NCI-H510A treated with DMSO at 0.1 percent for 48 hours (cell line): ENCODE measurements around the gene ISLR2.
"Not testable (repeated sequence)": the region's sequence is repeated elsewhere in the genome, so short reads cannot be mapped to it uniquely, and the experiment has no call there.

Experiments
- DNase-seq: peaks from one replicate; lab custom pipeline; 2025; lab: John Stamatoyannopoulos, UW

The ISLR2 gene

DNA sequence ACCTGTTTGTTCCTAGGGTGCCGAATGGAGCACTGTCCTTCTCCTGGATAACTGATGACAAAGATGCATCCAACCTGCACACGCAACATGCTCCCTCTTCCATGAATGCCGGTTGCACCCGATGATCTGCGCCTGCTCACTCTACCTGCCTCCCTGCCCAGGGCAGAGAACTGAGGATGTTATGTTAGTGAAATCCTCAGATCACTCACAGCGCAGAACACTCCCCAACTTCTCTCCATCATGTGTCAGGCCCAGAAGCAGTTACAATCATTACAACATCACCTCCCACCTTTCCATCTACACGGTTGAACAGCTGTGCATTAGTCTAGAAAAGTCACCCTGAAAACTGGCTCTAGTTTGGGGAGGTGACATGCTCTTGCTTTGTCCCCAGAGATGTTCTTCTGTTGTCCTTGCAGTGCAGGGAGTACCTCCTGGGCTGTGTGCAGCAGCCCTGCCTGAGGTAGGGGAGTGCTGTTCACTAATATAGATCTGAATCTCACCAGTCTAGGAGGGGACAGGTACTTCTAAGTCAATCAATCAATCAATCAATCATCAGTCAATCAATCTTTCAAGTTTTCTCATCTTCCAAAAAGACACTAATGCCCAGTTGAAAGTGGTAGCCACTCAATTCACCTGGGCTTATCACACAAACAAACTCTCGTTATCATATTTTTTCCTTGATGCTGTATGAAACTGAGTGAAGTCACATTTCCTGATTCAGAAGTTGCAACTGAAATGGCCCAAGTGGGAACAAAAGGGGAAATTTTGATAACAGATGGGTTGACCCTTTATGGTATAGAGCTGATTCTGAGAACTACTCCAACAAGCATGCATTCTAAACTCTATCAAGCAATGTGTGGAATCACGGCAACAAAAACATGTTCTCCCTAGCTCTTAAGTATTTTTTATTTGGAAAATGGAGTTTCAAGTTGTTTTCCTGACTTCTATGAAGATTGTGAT, 27.8 kb downstream of the ISLR2 start:
- no peak for DNase-seq

DNA sequence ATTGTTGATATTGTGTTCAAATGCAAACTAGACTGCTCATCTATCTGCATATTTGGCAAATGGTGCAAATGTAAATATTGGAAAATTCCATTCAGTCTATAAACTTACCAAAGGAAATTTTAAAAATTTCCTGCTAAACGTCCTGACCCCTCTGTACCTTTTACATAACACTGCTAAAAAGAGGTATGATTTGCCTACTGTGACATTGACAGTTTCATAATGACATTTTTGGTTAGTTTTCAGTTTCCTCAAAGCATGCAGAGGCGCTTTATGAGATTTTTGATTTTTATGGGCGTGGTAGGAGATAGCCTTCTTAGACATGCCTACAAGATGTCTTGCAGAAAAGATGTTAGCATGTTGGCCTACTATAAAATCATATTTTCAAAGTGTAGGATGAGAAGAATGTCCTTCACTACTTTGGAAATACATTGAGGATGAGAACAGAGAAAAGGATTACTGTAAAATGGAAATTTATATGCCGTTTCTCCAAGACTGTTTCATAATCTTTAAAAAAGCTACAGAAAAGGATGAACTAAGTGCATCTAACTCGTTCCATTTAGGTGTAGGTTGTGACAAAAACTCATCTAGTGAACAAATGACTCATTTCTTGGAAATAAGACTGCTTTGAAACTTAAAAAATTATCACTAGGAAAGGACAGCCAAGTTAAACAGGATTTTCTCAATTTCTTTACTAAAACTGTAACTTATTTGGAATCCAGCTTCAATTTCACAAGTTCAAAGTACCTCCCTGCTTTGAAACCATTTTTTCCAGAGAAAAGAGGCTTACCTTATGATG, 28.7 kb downstream of the ISLR2 start:
- no peak for DNase-seq

DNA sequence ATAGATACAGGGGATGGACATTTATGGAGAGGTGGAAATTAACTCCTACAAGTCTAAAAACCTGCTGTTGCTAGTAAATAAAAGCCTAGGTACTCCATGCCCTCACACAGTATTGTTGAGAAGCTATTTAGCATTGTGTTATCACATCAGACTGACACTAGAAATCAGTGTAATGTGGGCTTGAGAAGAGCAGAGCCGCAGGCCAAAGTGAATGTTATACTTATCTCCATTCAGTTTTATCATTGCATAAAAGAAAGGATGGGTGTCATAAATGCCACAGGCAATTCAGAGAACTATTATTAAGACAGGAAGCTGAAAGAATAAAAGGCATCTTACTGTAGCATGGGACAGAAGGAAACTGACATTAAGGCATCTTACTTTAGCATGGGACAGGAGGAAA, 29.4 kb downstream of the ISLR2 start:
- DNase-seq, result no peak

DNA sequence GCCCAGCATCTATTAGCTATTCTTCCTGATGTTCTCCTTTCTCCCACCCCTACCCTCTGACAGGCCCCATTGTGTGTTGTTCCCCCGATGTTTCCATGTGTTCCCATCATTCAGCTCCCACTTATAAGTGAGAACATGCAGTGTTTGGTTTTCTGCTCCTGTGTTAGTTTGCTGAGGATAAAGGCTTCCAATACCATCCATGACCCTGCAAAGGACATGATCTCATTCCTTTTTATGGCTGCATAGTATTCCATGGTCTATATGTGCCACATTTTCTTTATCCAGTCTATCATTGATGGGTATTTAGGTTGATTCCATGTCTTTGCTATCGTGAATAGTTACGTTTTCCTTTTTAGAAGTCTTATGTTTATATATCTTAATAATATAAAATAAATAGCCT, 30.0 kb downstream of the ISLR2 start:
- not testable (repeated sequence) for DNase-seq

DNA sequence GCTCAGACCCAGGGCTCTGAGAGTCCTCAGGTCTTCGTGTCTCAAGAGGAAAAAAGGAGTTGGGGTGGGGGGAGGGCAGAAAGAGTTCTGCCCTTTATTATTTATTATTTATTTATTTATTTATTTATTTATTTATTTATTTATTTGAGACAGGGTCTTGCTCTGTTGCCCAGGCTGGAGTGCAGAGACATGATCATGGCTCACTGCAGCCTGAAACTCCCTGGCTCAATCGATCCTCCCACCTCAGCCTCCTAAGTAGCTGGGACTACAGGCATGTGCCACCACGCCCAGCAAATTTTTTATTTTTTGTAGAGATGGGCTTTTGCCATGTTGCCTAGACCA, 31.8 kb downstream of the ISLR2 start:
- DNase-seq, result not testable (repeated sequence)

DNA sequence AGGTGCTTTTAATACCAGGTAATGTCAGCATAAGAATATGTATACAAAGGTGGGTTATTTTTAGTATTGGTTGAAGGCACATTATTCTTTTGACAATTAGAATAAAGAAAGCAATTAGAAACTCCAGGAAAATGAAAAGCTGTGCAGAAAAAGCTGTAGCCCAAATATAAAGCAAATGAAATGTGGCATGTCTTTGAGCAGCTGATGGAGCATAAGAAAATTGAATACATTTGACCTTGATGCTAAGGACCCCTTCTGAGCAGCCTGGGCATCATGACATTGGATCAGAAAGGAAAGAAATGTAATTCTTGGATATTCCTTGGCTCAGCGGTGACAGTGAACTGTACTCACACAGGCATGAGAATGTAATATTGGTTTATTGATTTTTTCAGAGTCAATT, 35.1 kb downstream of the ISLR2 start:
- no peak for DNase-seq

DNA sequence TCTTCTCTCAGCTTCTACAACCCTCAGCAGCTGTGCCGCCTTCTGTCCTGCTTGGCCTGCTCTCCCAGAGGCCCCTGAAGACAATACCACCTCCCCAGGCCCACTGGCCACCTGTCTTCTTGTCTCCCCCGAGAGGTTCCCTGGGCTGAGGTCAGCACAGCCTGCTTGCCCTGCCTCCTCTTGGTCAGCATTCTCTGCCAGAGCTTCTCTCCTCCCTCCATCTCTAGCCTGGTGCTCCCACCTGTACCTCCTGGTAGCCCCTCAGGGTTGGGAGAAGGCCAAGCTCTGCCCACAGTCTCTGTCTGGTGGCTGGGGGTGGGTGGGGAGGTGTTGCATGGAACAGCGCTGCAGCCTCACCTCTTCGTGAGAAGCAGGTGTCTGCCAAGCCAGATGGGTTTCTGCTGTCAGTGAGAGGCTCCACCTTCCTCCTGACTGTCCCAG, 37.5 kb downstream of the ISLR2 start:
- peak; percentile 6 for DNase-seq

DNA sequence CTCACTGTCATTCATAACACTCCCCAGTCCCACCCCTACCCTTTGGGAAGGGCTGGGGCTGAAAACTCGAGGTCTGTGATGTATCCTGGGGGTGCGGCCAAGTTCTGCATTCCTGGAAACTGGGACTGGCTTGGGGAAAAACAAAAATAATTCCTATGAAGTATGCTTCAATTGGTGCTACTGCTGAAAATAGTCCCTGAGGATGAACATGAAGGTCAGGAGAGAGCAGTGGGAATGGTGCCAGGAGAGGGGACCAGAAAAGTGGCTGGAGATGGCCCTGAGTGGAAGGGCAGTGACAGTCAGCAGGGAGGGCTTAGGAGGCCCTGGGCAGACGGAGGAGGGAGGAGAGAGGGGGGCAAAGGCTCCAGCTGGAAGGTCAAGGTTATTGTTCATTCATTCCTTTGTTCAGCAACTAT, 38.3 kb downstream of the ISLR2 start:
- no peak for DNase-seq

DNA sequence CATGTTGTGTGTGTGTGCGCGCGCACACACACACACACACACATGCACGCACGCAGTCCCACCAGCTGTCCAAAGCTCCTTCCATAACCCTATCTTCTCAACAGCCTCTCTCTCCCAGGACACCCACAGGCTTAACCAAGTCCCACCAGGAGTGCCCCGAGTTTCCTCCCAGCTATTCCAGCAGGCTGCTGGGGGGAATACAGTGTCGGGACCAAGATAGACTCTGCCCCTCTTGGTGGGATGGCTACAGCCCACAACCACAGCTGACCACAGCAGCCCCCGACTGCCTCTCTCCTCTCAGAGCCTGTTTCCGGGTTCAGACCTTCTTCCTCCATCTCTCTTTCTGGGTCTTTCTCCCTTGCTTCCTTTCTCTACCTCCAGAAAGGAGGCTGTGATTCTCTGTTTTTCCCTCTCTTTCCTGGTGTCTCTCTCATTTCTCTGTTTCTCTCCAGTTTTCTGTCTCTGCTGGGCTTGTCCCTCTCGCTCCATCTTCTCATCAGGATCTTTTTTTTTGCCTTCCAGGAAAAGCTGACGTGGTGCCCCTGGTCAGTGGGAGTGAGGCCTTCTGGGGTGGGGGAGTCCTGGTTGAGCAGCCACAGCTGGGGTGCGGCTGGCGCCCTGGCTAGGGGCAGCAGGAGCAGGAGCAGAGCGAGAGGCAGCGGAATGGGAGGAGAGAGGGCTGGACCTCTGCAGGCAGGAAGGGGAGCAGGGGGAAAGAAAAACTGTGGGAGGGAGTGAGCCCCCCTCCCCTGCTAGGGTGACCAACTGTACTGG, 39.9 kb downstream of the ISLR2 start:
- no peak for DNase-seq

DNA sequence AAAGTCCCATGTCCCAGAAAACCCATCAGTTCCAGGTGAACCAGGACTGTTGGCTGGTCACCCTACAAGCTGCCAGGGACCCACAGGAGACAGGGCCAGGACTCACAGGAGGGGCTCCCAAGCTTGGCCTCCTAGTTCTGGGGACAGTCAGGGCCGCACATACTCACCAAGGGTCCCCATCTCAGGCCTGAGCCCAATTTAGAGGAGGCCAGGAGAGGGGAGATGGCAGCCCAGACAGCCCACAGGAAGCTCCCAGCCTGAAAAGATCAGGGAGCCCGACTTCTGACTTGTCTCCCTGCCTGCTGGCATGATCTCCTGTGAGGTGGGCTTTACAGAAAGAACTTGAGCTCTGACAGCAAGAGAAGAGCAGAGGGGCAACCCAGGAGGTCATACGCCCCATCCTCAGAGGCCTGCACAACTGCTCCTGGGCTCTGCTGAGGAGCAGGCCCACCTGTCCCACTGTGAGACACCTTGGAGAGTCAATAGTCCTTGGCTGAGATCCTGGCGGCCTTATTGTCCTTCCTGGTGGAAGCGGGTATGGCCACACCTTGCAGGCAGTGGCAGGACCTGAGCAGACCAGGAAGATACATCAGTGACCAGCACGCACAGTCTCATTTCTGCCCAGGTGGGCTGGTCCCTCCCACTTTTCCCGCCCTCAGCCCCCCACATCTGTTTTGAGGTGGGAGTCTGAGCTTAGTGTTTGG, 40.6 kb downstream of the ISLR2 start:
- DNase-seq, result no peak

DNA sequence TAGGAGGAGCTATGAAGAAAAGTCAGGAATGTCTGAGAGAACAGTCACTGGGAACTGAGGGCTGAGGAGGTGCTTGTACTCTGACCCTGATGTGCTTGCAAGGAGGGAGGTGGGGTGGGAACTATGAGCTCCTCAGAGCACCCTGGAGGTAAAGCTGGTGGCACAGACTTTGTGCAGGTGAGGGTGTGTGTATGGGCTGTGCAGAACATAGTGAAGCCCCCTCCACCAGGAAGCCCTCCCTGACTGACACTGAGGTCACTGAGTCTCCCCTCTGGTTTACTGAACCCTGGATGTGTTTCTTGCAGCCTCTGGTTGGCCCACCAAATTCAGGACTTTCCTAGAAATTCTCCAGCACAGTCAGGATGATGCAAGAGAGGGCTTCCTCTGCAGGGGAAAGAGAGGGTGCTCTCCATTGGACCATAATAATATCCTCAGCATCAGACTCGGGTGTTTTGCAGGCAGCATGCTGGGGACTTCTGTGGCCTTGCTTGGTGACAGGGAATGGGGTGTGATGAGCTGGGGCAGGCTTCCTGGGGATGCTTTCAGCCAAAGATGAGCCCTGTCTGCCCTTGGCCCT, 41.7 kb downstream of the ISLR2 start:
- no peak for DNase-seq

DNA sequence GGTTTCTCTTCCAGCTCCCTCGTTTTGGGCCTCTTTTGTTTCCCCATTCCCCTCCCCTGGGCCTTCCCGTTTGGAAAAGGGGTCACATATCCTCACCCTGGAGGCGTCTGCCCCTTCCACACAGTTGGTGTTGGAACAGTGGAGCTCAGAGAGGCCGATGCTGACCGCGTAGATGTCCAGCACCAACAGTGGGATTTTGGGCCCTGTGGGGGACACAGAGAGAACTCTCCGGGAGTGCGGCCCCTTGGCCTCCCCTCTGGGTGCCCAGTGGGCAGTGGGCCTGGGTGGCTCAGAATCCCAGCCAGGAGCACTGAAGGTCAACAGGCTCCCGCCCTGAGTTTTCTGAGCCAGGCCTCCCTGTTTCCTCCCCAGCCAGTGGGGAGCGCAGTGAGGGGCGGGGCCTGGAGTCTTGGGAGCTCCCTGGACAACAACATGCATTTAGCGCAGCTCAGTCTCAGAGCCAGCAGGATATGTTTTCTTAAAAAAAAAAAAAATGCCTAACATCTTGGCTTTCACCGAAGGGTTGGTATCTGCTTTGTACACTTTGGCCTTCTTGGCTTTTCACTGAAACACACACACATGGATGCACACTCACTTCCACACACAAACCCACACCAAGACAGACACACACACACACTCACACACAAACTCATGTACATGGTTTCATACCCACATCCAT, 42.5 kb downstream of the ISLR2 start:
- peak; percentile 11 for DNase-seq

DNA sequence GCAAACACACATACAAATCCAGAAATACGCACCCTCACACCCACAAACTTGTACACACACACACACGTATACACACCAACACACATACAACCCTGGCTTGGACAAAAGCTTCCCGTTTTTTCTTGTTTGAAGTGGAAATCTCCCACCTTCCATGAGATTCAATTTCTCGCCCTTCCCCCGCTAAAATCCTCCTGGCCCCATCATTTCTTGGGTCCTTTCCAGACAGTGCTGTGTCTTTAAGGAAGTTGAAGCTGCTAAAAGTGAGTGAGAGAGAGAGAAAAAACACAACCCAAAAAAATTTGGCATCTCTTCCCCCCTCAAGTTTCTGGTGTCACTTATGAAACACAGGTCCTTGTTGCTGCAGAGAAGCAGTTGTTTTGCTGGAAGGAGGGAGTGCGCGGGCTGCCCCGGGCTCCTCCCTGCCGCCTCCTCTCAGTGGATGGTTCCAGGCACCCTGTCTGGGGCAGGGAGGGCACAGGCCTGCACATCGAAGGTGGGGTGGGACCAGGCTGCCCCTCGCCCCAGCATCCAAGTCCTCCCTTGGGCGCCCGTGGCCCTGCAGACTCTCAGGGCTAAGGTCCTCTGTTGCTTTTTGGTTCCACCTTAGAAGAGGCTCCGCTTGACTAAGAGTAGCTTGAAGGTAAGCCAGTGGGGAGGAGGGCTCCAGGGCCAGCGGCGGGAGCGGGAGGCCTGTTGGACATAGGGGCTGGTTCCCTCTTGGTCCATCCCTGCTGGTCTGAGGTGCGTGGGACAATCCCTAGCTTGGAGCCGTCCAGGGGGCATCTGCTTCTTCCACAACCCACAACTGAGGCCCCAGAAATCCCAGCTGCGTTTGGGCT, 43.2 kb downstream of the ISLR2 start, which contains the start of gene ISLR:
ISLR (plus strand) TSS at position 331 of the 839 bp plus-strand sequence. CDS start 1,149 bp downstream, outside the sequence.
- DNase-seq, result no peak

DNA sequence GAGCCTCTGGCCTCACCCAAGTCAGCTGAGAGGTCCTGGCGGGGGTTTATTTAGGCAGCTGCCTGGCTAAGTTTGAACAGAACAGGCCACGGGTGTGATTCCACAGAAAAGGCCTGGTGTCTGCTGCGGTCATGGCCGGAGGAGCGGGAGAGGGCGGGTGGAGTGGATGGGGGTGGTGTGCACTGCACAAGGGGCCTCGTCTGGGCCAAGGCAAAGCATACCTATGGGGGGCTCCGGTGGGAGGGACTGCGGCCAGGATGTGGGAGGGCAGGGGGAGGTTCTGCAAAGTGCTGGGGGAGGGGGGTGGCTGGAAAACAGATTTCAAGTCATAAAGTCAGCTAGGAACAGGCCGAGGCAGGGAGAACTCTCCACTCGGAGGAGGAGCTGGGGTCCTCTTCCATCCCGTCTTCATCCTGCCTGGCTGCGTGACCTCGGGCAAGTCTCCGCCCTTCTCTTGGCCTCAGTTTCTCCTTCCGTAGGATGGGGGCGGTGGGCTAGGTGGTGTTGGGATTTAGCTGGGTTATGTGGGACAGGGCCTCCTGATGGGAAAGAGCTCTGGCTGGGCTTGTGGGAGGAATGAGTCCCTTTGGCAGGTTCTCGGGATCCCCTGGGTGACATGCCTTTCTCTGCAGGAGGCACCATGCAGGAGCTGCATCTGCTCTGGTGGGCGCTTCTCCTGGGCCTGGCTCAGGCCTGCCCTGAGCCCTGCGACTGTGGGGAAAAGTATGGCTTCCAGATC, 44.0 kb downstream of the ISLR2 start:
- no peak for DNase-seq

DNA sequence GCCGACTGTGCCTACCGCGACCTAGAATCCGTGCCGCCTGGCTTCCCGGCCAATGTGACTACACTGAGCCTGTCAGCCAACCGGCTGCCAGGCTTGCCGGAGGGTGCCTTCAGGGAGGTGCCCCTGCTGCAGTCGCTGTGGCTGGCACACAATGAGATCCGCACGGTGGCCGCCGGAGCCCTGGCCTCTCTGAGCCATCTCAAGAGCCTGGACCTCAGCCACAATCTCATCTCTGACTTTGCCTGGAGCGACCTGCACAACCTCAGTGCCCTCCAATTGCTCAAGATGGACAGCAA, 44.5 kb downstream of the ISLR2 start:
- no peak for DNase-seq

DNA sequence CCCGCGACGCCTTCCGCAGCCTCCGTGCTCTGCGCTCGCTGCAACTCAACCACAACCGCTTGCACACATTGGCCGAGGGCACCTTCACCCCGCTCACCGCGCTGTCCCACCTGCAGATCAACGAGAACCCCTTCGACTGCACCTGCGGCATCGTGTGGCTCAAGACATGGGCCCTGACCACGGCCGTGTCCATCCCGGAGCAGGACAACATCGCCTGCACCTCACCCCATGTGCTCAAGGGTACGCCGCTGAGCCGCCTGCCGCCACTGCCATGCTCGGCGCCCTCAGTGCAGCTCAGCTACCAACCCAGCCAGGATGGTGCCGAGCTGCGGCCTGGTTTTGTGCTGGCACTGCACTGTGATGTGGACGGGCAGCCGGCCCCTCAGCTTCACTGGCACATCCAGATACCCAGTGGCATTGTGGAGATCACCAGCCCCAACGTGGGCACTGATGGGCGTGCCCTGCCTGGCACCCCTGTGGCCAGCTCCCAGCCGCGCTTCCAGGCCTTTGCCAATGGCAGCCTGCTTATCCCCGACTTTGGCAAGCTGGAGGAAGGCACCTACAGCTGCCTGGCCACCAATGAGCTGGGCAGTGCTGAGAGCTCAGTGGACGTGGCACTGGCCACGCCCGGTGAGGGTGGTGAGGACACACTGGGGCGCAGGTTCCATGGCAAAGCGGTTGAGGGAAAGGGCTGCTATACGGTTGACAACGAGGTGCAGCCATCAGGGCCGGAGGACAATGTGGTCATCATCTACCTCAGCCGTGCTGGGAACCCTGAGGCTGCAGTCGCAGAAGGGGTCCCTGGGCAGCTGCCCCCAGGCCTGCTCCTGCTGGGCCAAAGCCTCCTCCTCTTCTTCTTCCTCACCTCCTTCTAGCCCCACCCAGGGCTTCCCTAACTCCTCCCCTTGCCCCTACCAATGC, 45.1 kb downstream of the ISLR2 start:
- no peak for DNase-seq

DNA sequence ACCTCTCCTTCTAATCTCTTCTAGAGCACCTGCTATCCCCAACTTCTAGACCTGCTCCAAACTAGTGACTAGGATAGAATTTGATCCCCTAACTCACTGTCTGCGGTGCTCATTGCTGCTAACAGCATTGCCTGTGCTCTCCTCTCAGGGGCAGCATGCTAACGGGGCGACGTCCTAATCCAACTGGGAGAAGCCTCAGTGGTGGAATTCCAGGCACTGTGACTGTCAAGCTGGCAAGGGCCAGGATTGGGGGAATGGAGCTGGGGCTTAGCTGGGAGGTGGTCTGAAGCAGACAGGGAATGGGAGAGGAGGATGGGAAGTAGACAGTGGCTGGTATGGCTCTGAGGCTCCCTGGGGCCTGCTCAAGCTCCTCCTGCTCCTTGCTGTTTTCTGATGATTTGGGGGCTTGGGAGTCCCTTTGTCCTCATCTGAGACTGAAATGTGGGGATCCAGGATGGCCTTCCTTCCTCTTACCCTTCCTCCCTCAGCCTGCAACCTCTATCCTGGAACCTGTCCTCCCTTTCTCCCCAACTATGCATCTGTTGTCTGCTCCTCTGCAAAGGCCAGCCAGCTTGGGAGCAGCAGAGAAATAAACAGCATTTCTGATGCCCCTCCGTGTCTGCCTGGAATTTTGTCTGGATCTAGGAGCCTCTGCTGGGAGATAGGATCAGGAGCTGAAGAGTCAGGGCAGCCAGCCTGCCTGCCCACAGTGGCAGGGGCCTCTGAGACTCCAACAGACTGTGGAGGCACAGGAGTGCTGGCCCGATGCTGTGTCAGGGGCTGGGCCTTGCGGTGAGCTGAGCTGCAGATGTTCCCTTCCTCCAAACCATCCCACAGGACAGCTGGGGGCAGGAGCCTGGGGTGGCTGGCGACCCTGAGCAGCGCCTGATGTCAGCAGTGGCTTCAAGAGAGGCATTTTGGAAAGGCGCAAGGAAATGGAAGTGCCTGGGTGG, 46.2 kb downstream of the ISLR2 start:
- DNase-seq, result no peak
